ENCODE data around the gene MOCS1. TPM values are rescaled to one million over a fixed set of nuclear protein-coding genes. Genes with fewer than 3 reads are reported as not detected.
A peak's percentile ranks its signal among the peaks of the same experiment; 100 is the strongest.

MOCS1 gene
- total and polyA plus RNA-seq, 9 of the 15 experiments (the other 6 are each of a cell fraction or from before 2014, with no cell fraction given): 0.69 to 12.7 (median 8.7) TPM

GRCh38 chr6:39938773-39939654 lies 4.8 kb upstream of the MOCS1 start (continued):
- TF ChIP-seq CEBPZ (IDR thresholded peaks at IDR 0.05; ENCODE audit: borderline replicate concordance, low read depth, low read length): no peak
- no peak for TF ChIP-seq SLC30A9 (CRISPR knock-in tag; IDR thresholded peaks at IDR 0.05)
- no peak for TF ChIP-seq DACH1 (IDR thresholded peaks at IDR 0.05; ENCODE audit: partially characterized antibody)
- TF ChIP-seq ZHX1 (conservative IDR thresholded peaks at IDR 0.05; ENCODE audit: low read length): no peak
- TF ChIP-seq NCOA1 (IDR thresholded peaks at IDR 0.05; ENCODE audit: low read depth): no peak
- TF ChIP-seq ZNF408 (CRISPR knock-in tag; IDR thresholded peaks at IDR 0.05; ENCODE audit: low read depth): no peak
- TF ChIP-seq RBM15 (IDR thresholded peaks at IDR 0.05; ENCODE audit: insufficient read depth, low read length): no peak
- TF ChIP-seq PTRF (tag; IDR thresholded peaks at IDR 0.05): peak; percentile 37; the same call in 1 of the 2 replicates
- TF ChIP-seq CSDE1 (IDR thresholded peaks at IDR 0.05): no peak
- no peak for TF ChIP-seq MIER1 (IDR thresholded peaks at IDR 0.05; ENCODE audit: low read depth)
- no peak for TF ChIP-seq CBFA2T2 (conservative IDR thresholded peaks at IDR 0.05)
- TF ChIP-seq ZNF551 (CRISPR knock-in tag; IDR thresholded peaks at IDR 0.05): no peak
- no peak for TF ChIP-seq NFXL1 (CRISPR knock-in tag; IDR thresholded peaks at IDR 0.05)
- no peak for TF ChIP-seq PHTF2 (CRISPR knock-in tag; IDR thresholded peaks at IDR 0.05)
- TF ChIP-seq, protein P1, sequence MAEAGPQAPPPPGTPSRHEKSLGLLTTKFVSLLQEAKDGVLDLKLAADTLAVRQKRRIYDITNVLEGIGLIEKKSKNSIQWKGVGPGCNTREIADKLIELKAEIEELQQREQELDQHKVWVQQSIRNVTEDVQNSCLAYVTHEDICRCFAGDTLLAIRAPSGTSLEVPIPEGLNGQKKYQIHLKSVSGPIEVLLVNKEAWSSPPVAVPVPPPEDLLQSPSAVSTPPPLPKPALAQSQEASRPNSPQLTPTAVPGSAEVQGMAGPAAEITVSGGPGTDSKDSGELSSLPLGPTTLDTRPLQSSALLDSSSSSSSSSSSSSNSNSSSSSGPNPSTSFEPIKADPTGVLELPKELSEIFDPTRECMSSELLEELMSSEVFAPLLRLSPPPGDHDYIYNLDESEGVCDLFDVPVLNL (CRISPR knock-in tag; IDR thresholded peaks at IDR 0.05; ENCODE audit: low read depth): no peak
- TF ChIP-seq NFIC (IDR thresholded peaks at IDR 0.05): no peak
- TF ChIP-seq CHCHD3 (CRISPR knock-in tag; IDR thresholded peaks at IDR 0.05): no peak
- TF ChIP-seq NEUROD1 (IDR thresholded peaks at IDR 0.05; ENCODE audit: borderline replicate concordance, low read depth, low read length, partially characterized antibody): no peak
- peak; percentile 48; the same call in 1 of the 2 replicates for TF ChIP-seq BACH1 (tag; IDR thresholded peaks at IDR 0.05)
- TF ChIP-seq KLF1 (tag; IDR thresholded peaks at IDR 0.05): no peak
- TF ChIP-seq NR3C1 (CRISPR knock-in tag; IDR thresholded peaks at IDR 0.05): no peak
- no peak for TF ChIP-seq TCFL5 (CRISPR knock-in tag; conservative IDR thresholded peaks at IDR 0.05)
- no peak for TF ChIP-seq ZNF77 (CRISPR knock-in tag; IDR thresholded peaks at IDR 0.05)
